ENCODE results near the gene KLF13. TPM values are rescaled to one million over a fixed set of nuclear protein-coding genes. Genes with fewer than 3 reads are reported as not detected.

KLF13 gene
- total RNA-seq, 1 donor from 2014 or later, result 30.9 TPM

- Histone ChIP-seq H3K36me3 (no peaks in the 10 kb centered on the region), H3K27me3 (no peaks in the 10 kb centered on the region), H3K27ac (no peak overlapping the region), H3K4me3 (no peak overlapping the region), H3K9me3 (no peaks in the 10 kb centered on the region), H3K4me1 (peaks cover 12% of the 10 kb centered on the region)
- no peak for DNase-seq (ENCODE audit: extremely low spot score in 2 of 2)
- intact Hi-C loops (cut with DNase I), result loop anchor here (10.0 kb wide), 1 partner anchor 162 kb away; no protein-coding TSS in a partner anchor
- TF ChIP-seq POLR2AphosphoS5 (IDR thresholded peaks at IDR 0.05; ENCODE audit: insufficient read depth in 1 of 2, low read depth in 1 of 2) (no peak), CTCF (IDR thresholded peaks at IDR 0.05) (no peak)
Observed at GRCh38 chr15:31322504-31322903, 4.1 kb upstream of the KLF13 start.

- intact Hi-C loops (cut with DNase I), result loop anchor here (10.0 kb wide), 1 partner anchor 161 kb away; no protein-coding TSS in a partner anchor
- Histone ChIP-seq H3K4me3 (no peak overlapping the region), H3K27ac (no peak overlapping the region)
Observed at GRCh38 chr15:31323627-31324026, 3.0 kb upstream of the KLF13 start.

GRCh38 chr15:31324186-31324585 lies 2.4 kb upstream of the KLF13 start:
- intact Hi-C loops (cut with DNase I), result loop anchor here (10.0 kb wide), 1 partner anchor 161 kb away; no protein-coding TSS in a partner anchor

More at GRCh38 chr15:31323627-31324026, 3.0 kb upstream of the KLF13 start:
- peaks cover 12% of the 10 kb centered on the region for H3K4me1 ChIP-seq
- H3K36me3 ChIP-seq, result no peaks in the 10 kb centered on the region
- no peak for TF ChIP-seq POLR2AphosphoS5 (IDR thresholded peaks at IDR 0.05; ENCODE audit: insufficient read depth in 1 of 2, low read depth in 1 of 2)
- TF ChIP-seq CTCF (IDR thresholded peaks at IDR 0.05), result no peak
- TF ChIP-seq POLR2A (IDR thresholded peaks at IDR 0.05), result no peak
- H3K9me3 ChIP-seq, result no peaks in the 10 kb centered on the region
- DNase-seq (ENCODE audit: extremely low spot score in 2 of 2), result no peak
- no peaks in the 10 kb centered on the region for H3K27me3 ChIP-seq

GRCh38 chr15:31324806-31325594 lies 1.6 kb upstream of the KLF13 start:
- Histone ChIP-seq H3K36me3 (no peaks in the 10 kb centered on the region), H3K27me3 (no peaks in the 10 kb centered on the region), H3K9me3 (no peaks in the 10 kb centered on the region), H3K4me3 (peak overlapping the region; percentile 56 to 77), H3K27ac (peak overlapping the region; percentile 90), H3K4me1 (peaks cover 26% of the 10 kb centered on the region)
- TF ChIP-seq POLR2AphosphoS5 (IDR thresholded peaks at IDR 0.05; ENCODE audit: insufficient read depth in 1 of 2, low read depth in 1 of 2) (no peak), POLR2A (IDR thresholded peaks at IDR 0.05) (no peak), CTCF (IDR thresholded peaks at IDR 0.05) (no peak)
- DNase-seq (ENCODE audit: extremely low spot score in 2 of 2), result no peak
- intact Hi-C loops (cut with DNase I), result loop anchor here (5.0 to 10.0 kb wide), 2 partner anchors 88 to 160 kb away; no protein-coding TSS in a partner anchor

More at GRCh38 chr15:31324186-31324585, 2.4 kb upstream of the KLF13 start:
- Histone ChIP-seq H3K9me3 (no peaks in the 10 kb centered on the region), H3K36me3 (no peaks in the 10 kb centered on the region), H3K4me1 (peaks cover 18% of the 10 kb centered on the region), H3K27ac (no peak overlapping the region), H3K4me3 (no peak overlapping the region), H3K27me3 (no peaks in the 10 kb centered on the region)
- no peak for DNase-seq (ENCODE audit: extremely low spot score in 2 of 2)
- TF ChIP-seq POLR2AphosphoS5 (IDR thresholded peaks at IDR 0.05; ENCODE audit: insufficient read depth in 1 of 2, low read depth in 1 of 2) (no peak), CTCF (IDR thresholded peaks at IDR 0.05) (no peak), POLR2A (IDR thresholded peaks at IDR 0.05) (no peak)

Measured in vagina (tissue), 2 donors.